Mesenchymal stem cell (in vitro differentiated cells and primary cell): Measurements from ENCODE around the gene NDRG2.
A peak's percentile ranks its signal among the peaks of the same experiment; 100 is the strongest.

Source experiments
- DNase-seq: peaks from one replicate; pipeline ENCODE4 v3.0.0-alpha.2; 2013
- H2AFZ ChIP-seq: one replicate; pipeline ENCODE4 v1.6.1; 2013; ENCODE audit warnings: low read depth, mild to moderate bottlenecking, control low read depth, inconsistent platforms, low read length, moderate library complexity
- H2AK5ac ChIP-seq: 2 replicates; pipeline ENCODE4 v1.6.1; 2013; ENCODE audit warnings: low read length, moderate library complexity, mild to moderate bottlenecking, inconsistent platforms; ENCODE audit not compliant: severe bottlenecking
- H2BK120ac ChIP-seq: one replicate; pipeline ENCODE4 v1.6.1; 2013; ENCODE audit warnings: low read depth, mild to moderate bottlenecking, inconsistent platforms, low read length, moderate library complexity
- H2BK12ac ChIP-seq, 2 experiments: one replicate each; pipeline ENCODE4 v1.6.1; 2013; ENCODE audit warnings: inconsistent platforms in 2 of 2, low read length in 2 of 2, mild to moderate bottlenecking in 2 of 2, moderate library complexity in 2 of 2, control low read depth in 1 of 2
- H2BK15ac ChIP-seq: one replicate; pipeline ENCODE4 v1.6.1; 2013; ENCODE audit warnings: mild to moderate bottlenecking, low read depth, inconsistent platforms; ENCODE audit not compliant: poor library complexity, severe bottlenecking
- H2BK5ac ChIP-seq: 2 replicates; pipeline ENCODE4 v1.6.1; 2013; ENCODE audit warnings: low read depth, mild to moderate bottlenecking, low read length, control low read depth, inconsistent platforms; ENCODE audit not compliant: poor library complexity, severe bottlenecking
- H3K14ac ChIP-seq, 2 experiments: one replicate each; pipeline ENCODE4 v1.6.1; 2013; ENCODE audit warnings: inconsistent platforms in 2 of 2, low read length in 2 of 2, control low read depth in 1 of 2, mild to moderate bottlenecking in 1 of 2, moderate library complexity in 1 of 2
- H3K18ac ChIP-seq, 2 experiments: one replicate each; pipeline ENCODE4 v1.6.1; 2013; ENCODE audit warnings: inconsistent platforms in 2 of 2, low read length in 2 of 2, control low read depth in 1 of 2, low read depth in 1 of 2, mild to moderate bottlenecking in 1 of 2
- H3K23ac ChIP-seq, 2 experiments: one replicate each; pipeline ENCODE4 v1.6.1; 2013; ENCODE audit warnings: inconsistent platforms in 2 of 2, low read length in 2 of 2, mild to moderate bottlenecking in 2 of 2, moderate library complexity in 2 of 2, control low read depth in 1 of 2
- H3K27ac ChIP-seq: 2 replicates; pipeline ENCODE4 v1.5.1; 2013; ENCODE audit warnings: mild to moderate bottlenecking, moderate library complexity, low read length, control low read depth, inconsistent platforms; ENCODE audit not compliant: poor library complexity, severe bottlenecking
- H3K27me3 ChIP-seq, 2 experiments: 2 replicates each; pipeline versions ENCODE4 v1.6.1 to v1.7.0; 2013; ENCODE audit warnings: low read length in 2 of 2, mild to moderate bottlenecking in 2 of 2, moderate library complexity in 2 of 2, control low read depth in 1 of 2, inconsistent platforms in 1 of 2; ENCODE audit not compliant: control insufficient read depth in 1 of 2, insufficient read depth in 1 of 2
- H3K36me3 ChIP-seq, 2 experiments: 2 replicates each; pipeline versions ENCODE4 v1.6.1 to v1.7.0; 2013; ENCODE audit warnings: low read length in 2 of 2, control low read depth in 1 of 2, inconsistent platforms in 1 of 2, low read depth in 1 of 2, mild to moderate bottlenecking in 1 of 2; ENCODE audit not compliant: insufficient read depth in 2 of 2, control insufficient read depth in 1 of 2
- H3K4ac ChIP-seq, 2 experiments: one replicate each; pipeline ENCODE4 v1.6.1; 2013; ENCODE audit warnings: inconsistent platforms in 2 of 2, low read length in 2 of 2, mild to moderate bottlenecking in 2 of 2, moderate library complexity in 2 of 2, control low read depth in 1 of 2, low read depth in 1 of 2
- H3K4me1 ChIP-seq: 2 replicates; pipeline ENCODE4 v1.6.1; 2013; ENCODE audit warnings: low read depth, low read length, control low read depth; ENCODE audit not compliant: control insufficient read depth, insufficient read depth
- H3K4me2 ChIP-seq: 2 replicates; pipeline ENCODE4 v1.6.1; 2013; ENCODE audit warnings: low read length, mild to moderate bottlenecking, inconsistent platforms; ENCODE audit not compliant: poor library complexity, severe bottlenecking
- H3K4me3 ChIP-seq, 2 experiments: 2 replicates each; pipeline versions ENCODE4 v1.5.1 to v1.7.0; 2013; ENCODE audit warnings: low read length in 2 of 2, mild to moderate bottlenecking in 2 of 2, control low read depth in 1 of 2, low read depth in 1 of 2; ENCODE audit not compliant: insufficient read depth in 1 of 2
- H3K79me1 ChIP-seq: replicated peaks from 2 replicates; pipeline ENCODE4 v1.6.1; 2013; ENCODE audit warnings: mild to moderate bottlenecking, control low read depth, low read length, inconsistent platforms; ENCODE audit not compliant: poor library complexity, severe bottlenecking
- H3K9ac ChIP-seq: 2 replicates; pipeline ENCODE4 v1.7.0; 2013; ENCODE audit warnings: mild to moderate bottlenecking, low read length, moderate library complexity
- H3K9me3 ChIP-seq: 2 replicates; pipeline ENCODE4 v1.7.0; 2013; ENCODE audit warnings: mild to moderate bottlenecking, low read length; ENCODE audit not compliant: control insufficient read depth
- H4K8ac ChIP-seq: one replicate; pipeline ENCODE4 v1.6.1; 2013; ENCODE audit warnings: inconsistent platforms, mild to moderate bottlenecking, low read length, moderate library complexity
- H4K91ac ChIP-seq: one replicate; pipeline ENCODE4 v1.6.1; 2013; ENCODE audit warnings: mild to moderate bottlenecking, low read length, inconsistent platforms
- WGBS: methylation state at CpG from one replicate; pipeline ENCODE4 v1.1.7; 2013; ENCODE audit warnings: mixed read lengths; 5-methylcytosine and 5-hydroxymethylcytosine counted together

The NDRG2 gene

DNA sequence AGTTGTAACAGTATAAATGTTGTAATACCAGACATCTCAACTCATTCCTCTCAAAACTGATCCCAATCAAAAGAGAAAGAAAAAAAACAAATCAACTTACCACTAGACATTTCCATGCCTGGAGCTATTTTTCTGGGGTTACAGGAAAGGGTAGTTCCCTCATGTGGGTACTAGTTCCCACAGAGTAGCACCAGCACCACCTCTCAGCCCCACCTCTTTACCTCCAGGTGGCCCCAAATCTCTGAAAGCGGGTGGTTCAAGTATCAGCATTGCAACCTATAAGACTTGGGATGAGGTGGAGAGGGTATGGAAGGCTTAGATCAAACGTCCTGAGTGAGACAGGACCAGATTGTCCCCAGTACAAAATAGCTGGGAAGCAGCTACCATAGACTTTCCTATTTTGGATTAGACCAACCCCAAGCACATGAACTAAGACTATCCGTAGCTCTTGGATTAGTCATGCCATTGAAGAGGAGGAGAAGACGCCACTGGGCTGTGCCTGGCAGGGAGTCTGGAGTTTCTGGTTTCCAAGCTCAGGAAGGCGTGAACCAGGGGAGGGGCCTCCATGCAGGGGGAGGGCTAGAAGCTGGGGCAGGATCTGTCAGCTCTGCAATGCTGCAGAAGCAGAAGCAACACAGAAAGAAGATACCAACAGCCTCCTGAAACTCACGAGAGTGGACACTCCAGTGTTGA lies 26.0 kb downstream of the NDRG2 start, which contains the start of gene SLC39A2:
SLC39A2 (plus strand) TSS at position 620 of the 693 bp plus-strand sequence. CDS start 154 bp downstream, outside the sequence.
- no peaks in the 10 kb centered on the region for H3K27me3 ChIP-seq
- no peak within 1 kb of the TSS for H3K27ac ChIP-seq
- no peak within 1 kb of the TSS for H3K4me3 ChIP-seq
- H4K8ac ChIP-seq = no peak within 1 kb of the TSS
- DNase-seq = peak; percentile 57
- no peaks in the 10 kb centered on the region for H3K79me1 ChIP-seq
- H2AFZ ChIP-seq = no peak within 1 kb of the TSS
- H3K18ac ChIP-seq = no peak within 1 kb of the TSS
- no peak within 1 kb of the TSS for H2BK120ac ChIP-seq
- no peak within 1 kb of the TSS for H2AK5ac ChIP-seq
- no peak within 1 kb of the TSS for H2BK12ac ChIP-seq
- no peak within 1 kb of the TSS for H3K23ac ChIP-seq
- H3K9me3 ChIP-seq = no peaks in the 10 kb centered on the region
- H3K36me3 ChIP-seq = peaks cover 22 to 40% of the 10 kb centered on the region in 2 experiments
- no peak within 1 kb of the TSS for H3K14ac ChIP-seq
- no peak within 1 kb of the TSS for H3K4me2 ChIP-seq
- peaks cover 8% of the 10 kb centered on the region for H3K4me1 ChIP-seq
- H3K9ac ChIP-seq = no peak within 1 kb of the TSS
- H4K91ac ChIP-seq = no peak within 1 kb of the TSS
- WGBS = 35% methylated on average over 5 of the region's 6 CpGs
- no peak within 1 kb of the TSS for H2BK5ac ChIP-seq
- H2BK15ac ChIP-seq = no peak within 1 kb of the TSS
- no peak within 1 kb of the TSS for H3K4ac ChIP-seq

DNA sequence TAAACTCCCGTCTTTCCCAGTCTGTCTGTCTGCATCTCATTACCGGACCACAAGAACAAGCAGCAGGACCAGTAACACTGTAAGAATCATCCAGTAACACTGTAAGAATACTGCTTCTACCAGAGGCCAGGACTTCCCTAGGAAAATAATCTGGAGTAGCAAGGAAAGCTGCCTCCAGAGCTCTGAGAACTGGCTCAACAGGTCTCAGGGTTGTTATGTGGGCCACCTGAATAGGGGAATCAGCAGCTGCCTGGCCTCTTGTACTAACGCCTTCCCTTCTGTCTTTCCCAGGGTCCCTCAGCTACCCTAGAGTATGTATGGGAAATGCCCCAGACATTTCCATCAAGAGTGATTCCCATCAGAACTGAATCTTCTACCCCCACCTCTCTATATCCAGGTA lies 26.7 kb downstream of the NDRG2 start:
- no peak for DNase-seq

DNA sequence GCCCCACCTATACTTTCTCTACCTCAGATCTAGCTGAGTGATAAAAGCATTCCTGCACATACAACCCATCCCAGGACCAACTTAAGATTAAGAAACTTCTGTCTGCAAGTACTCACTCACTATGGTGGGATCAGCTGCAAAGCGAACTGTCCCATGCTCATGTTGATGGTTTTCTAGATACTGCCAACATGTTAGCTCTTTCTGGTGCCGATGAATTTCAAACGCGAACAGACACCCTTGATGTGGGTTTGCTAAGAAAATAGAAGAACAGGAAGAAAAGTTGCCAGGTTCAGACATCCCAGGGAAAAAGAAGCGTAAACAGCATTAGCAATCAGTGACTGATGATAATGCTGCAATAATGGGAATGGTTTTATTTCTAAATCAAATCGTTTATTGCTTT lies 27.3 kb downstream of the NDRG2 start:
- Histone ChIP-seq H3K36me3 (peaks cover 24 to 51% of the 10 kb centered on the region in 2 experiments), H3K14ac (no peak overlapping the region), H3K27ac (no peak overlapping the region), H3K4ac (no peak overlapping the region), H4K91ac (no peak overlapping the region), H3K4me3 (no peak overlapping the region), H3K27me3 (no peaks in the 10 kb centered on the region), H2BK12ac (no peak overlapping the region), H2BK120ac (no peak overlapping the region), H3K79me1 (peaks cover 4% of the 10 kb centered on the region), H3K9ac (no peak overlapping the region), H3K18ac (no peak overlapping the region), H2BK15ac (no peak overlapping the region), H2AK5ac (no peak overlapping the region), H4K8ac (no peak overlapping the region), H3K23ac (no peak overlapping the region), H2BK5ac (no peak overlapping the region), H2AFZ (no peak overlapping the region), H3K9me3 (no peaks in the 10 kb centered on the region), H3K4me2 (no peak overlapping the region), H3K4me1 (peaks cover 8% of the 10 kb centered on the region)
- no peak for DNase-seq
- 94% methylated on average over 4 of the region's 6 CpGs for WGBS

More for the DNA sequence above, 26.7 kb downstream of the NDRG2 start:
- peaks cover 22 to 45% of the 10 kb centered on the region in 2 experiments for H3K36me3 ChIP-seq
- H2BK12ac ChIP-seq = no peak overlapping the region
- H2AFZ ChIP-seq = no peak overlapping the region
- 86% methylated on average over 3 of the region's 3 CpGs for WGBS
- no peak overlapping the region for H3K4me2 ChIP-seq
- H2AK5ac ChIP-seq = no peak overlapping the region
- H2BK120ac ChIP-seq = no peak overlapping the region
- no peak overlapping the region for H3K4me3 ChIP-seq
- H3K18ac ChIP-seq = no peak overlapping the region
- H3K27me3 ChIP-seq = no peaks in the 10 kb centered on the region
- no peak overlapping the region for H2BK5ac ChIP-seq
- no peak overlapping the region for H3K27ac ChIP-seq
- H3K79me1 ChIP-seq = peaks cover under 1% of the 10 kb centered on the region
- no peaks in the 10 kb centered on the region for H3K9me3 ChIP-seq
- H3K23ac ChIP-seq = no peak overlapping the region
- H3K14ac ChIP-seq = no peak overlapping the region
- H4K91ac ChIP-seq = no peak overlapping the region
- H2BK15ac ChIP-seq = no peak overlapping the region
- peaks cover 8% of the 10 kb centered on the region for H3K4me1 ChIP-seq
- H3K9ac ChIP-seq = no peak overlapping the region
- H3K4ac ChIP-seq = no peak overlapping the region
- H4K8ac ChIP-seq = no peak overlapping the region

DNA sequence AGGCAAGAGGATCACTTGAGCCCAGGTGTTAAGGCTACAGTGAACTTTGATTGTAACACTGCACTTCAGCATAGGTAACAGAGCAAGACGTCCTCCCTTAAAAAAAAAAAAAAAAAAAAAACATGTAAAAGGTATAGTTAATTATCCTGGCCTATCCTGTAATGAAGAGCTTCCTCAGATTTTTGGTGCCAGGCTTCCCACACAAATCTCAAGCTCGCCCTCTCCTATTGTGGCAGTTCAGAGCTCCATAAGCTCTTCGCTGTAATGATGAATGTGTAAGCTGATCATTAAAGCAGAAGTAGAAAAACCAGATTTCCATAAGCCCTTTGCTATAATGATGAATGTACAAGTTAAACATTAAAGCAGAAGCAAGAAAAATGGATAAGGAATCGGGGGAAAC lies 27.7 kb downstream of the NDRG2 start:
- no peaks in the 10 kb centered on the region for H3K27me3 ChIP-seq
- H3K14ac ChIP-seq = no peak overlapping the region
- no peak overlapping the region for H4K8ac ChIP-seq
- H2BK5ac ChIP-seq = no peak overlapping the region
- H3K36me3 ChIP-seq = peaks cover 26 to 56% of the 10 kb centered on the region in 2 experiments
- no peak overlapping the region for H3K18ac ChIP-seq
- H2BK120ac ChIP-seq = no peak overlapping the region
- no peak overlapping the region for H3K9ac ChIP-seq
- no peak for DNase-seq
- no peak overlapping the region for H2AK5ac ChIP-seq
- peaks cover 8% of the 10 kb centered on the region for H3K4me1 ChIP-seq
- no peak overlapping the region for H3K4ac ChIP-seq
- no peak overlapping the region for H4K91ac ChIP-seq
- 100% methylated on average over 2 of the region's 4 CpGs for WGBS
- no peak overlapping the region for H3K23ac ChIP-seq
- no peak overlapping the region for H3K4me3 ChIP-seq
- H3K4me2 ChIP-seq = no peak overlapping the region
- H2AFZ ChIP-seq = no peak overlapping the region
- H2BK15ac ChIP-seq = no peak overlapping the region
- H3K79me1 ChIP-seq = peaks cover 7% of the 10 kb centered on the region
- no peak overlapping the region for H3K27ac ChIP-seq
- no peaks in the 10 kb centered on the region for H3K9me3 ChIP-seq
- no peak overlapping the region for H2BK12ac ChIP-seq
